Pons (tissue), 1 donor: ENCODE data around the gene ZBTB4.

Experiments used
- DNase-seq: peaks from one replicate; pipeline ENCODE4 v3.0.0-alpha.2; 2016; ENCODE audit warnings: low spot score

The ZBTB4 gene

DNA sequence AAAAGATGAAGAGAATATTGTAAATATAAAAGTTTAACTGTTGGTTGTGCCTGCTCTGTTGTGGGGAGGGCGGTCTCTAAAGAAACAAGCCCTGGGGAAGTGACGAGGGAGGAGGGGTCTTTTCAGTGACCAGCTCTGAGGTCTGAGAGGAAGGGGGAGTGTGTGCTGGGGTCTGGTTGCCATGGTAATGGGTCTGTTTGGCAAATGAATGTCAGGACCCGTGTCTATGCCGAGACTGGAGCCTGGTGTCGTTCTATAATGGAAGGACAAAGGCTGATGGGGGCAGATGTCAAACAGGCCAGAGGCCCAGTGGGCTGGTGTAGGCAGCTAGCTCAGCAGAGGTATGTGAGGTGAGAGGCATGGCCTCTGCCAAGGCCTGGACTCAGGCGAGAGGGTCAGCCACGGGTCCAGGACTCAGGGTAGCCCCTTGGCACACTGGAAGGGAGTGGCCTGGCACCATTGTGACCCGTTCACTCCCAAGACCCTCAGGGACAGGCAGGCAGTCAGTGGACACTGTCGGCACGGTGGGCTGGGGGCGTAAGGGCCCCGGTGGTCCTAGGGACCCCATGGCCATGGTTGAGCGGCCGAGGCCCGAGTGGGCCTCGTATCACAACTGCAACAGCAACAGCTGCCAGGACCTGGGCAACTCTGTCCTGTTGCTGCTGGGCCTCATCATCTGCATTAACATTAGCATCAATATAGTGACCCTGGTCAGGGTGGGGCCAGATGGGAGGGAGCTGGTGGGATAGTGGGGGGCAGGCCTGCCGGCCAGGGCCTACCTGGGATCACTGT lies 59.4 kb downstream of the ZBTB4 start, which contains the start of gene SPEM1:
Gene SPEM1 (plus strand): TSS at position 506 of the 792 bp plus-strand sequence. CDS start 61 bp downstream, at position 567.
- no peak for DNase-seq

DNA sequence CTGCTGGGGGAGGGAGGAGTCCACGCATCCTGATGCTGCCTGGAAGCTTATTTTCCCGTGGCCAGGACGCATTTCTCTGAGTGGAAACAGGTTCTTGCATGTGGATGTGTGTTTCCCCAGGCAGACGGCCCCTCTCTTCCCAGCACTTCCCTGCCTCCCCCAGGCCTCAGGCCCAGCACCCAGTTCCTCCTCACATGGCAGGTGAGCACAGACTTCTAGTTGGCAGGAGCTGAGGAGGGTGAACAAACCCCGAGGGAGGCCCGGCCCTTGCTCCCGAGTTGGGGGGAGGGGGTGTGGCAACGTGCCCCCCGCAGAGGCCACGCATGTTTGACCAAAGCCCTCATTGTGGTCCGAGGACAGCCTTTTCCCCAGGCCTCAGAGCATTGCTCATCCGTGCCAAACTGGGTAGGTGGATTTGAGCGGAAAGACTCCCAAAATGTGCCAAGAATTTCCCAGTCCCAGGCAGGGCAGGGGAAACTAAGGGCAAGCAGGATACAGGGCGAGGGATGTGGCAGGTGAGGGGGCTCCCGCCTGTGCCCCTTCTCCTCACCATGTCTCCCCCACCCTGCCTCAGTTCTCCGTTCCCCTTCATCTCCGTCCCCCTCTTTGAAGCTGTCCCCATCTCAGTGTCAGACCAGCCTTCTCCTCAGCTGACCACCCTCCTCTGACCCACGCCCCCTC lies 60.8 kb downstream of the ZBTB4 start:
- no peak for DNase-seq

DNA sequence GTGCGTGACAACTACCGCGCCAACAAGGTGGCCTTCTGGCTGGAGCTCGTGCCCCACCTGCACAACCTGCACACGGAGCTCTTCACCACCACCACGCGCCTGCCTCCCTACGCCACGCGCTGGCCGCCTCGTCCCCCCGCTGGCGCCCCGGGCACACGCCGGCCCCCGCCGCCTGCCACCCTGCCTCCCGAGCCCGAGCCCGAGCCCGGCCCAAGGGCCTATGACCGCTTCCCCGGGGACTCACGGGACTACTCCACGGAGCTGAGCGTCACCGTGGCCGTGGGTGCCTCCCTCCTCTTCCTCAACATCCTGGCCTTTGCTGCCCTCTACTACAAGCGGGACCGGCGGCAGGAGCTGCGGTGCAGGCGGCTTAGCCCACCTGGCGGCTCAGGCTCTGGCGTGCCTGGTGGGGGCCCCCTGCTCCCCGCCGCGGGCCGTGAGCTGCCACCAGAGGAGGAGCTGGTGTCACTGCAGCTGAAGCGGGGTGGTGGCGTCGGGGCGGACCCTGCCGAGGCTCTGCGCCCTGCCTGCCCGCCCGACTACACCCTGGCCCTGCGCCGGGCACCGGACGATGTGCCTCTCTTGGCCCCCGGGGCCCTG lies 62.3 kb downstream of the ZBTB4 start:
- no peak for DNase-seq

DNA sequence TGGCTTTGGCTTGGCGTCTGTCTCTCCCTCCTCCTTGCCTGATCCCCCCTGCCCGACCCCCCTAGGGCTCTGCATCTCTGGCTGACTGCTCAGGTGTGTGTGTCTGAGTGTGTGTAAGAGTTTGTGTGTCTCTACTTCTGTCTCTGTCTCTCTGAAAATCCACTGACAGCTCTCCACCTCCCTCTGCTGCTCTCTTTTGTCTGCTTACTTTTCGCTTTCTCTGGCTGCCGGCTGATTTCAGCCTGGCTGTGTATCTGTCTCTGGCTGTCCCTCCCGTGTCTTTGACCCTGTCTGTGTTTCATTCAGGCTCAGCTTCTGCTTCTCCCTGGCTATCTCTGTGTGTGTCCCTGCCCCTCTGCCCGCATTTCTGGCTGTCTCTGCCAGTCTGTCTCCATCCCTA lies 63.1 kb downstream of the ZBTB4 start:
- no peak for DNase-seq

DNA sequence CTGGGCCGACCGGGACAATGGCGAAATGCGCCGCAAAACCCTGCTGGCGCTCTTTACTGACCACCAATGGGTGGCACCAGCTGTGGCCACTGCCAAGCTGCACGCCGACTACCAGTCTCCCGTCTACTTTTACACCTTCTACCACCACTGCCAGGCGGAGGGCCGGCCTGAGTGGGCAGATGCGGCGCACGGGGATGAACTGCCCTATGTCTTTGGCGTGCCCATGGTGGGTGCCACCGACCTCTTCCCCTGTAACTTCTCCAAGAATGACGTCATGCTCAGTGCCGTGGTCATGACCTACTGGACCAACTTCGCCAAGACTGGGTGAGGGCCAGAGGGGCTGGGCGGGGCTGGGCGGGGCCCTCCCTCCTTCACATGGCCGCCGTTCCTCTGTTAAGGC lies 63.6 kb downstream of the ZBTB4 start:
- no peak for DNase-seq

DNA sequence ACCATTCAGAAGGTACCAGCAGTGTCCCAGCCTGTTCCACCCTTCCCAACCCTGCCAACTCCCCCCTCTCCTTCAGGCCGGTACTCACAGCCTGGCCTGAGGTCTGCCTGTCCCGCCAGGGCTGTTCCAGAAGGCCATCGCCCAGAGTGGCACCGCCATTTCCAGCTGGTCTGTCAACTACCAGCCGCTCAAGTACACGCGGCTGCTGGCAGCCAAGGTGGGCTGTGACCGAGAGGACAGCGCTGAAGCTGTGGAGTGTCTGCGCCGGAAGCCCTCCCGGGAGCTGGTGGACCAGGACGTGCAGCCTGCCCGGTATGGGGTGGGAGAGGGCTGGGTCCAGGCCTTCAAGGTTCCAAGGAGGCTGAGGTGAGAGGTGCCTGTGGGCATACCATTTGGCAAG lies 64.6 kb downstream of the ZBTB4 start:
- no peak for DNase-seq

DNA sequence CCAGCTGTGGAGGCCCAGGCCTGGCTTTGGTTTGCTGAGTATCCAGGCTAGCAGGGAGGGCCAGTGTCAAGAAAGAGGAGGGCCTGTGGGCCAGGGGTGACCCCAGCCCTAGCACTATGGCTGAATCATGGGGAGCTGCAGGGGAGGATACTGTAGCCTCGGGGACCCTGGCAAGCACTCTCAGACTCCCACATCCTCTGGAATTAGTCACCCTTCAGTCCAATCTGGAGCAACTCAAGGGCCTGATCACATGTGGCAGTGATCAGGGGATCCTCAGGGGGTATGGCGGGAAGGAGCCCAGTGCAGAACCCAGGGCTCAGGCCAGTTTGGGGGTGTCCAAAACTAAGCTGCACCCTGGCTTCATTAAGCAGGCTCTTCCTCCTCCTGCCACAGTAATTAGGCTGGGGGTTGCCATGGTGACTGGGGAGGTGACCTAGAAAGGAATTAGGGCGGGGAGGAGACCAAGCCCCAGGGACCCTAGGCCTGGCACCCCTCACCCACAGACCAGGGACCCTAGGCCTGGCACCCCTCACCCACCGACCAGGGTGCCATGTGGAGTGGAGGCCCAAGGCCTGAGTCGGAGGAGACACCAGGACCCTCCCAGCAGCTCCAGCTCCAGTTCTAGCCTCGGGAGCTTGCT lies 66.0 kb downstream of the ZBTB4 start:
- no peak for DNase-seq

DNA sequence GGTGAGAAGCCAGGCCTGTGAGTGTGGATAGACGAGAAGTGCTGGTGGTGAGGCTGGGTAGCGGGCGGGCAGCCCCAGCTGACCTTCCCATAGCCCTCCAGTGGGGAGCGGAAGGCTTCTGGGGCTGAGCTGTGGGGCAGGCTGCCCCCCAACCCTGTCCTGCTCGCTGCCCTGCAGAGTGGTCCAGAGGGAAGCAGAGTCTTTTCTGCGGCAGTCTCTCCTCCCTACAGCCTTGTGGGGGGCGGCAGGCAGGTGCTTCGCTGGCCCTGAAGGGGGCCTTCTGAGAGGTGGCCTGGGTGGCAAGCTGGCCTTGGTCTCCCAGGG lies 68.0 kb downstream of the ZBTB4 start:
- no peak for DNase-seq

DNA sequence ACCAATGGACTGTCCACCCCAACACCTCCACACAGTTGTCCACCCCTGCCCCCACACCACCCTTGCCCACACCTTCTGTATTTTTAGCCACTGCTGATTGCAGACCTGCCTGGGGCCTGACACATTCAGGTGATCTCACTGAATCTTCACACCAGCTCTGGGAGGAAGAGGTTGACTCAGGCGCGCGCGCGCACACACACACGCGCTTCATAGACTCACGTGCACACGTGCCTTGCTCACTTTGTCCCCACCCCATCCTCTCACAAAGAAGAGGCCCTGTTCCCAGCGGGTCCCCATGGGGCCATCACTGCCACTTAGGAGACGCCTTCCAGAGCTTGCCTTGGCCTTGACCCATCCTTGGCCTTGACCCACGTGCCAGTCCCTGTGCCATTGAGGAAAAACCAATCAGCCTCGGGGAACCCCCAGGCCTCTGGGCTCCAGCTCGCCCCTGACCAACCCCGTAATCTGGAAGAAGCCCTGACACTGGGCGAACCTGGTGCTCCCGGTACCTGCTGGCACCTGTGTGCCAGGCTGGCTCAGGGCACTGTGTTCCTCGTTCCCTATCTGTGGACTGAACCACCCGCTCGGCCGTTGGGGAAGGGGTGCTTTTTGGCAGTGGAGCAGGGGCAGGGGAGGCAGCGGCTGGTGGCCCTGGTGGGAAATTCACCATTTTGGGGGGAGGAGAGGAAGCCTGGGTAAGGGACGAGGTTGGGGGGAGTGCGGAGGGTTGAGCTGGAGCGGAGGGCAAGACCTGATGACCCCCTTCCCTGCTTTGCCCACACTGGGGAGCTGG lies 68.6 kb downstream of the ZBTB4 start:
- no peak for DNase-seq

DNA sequence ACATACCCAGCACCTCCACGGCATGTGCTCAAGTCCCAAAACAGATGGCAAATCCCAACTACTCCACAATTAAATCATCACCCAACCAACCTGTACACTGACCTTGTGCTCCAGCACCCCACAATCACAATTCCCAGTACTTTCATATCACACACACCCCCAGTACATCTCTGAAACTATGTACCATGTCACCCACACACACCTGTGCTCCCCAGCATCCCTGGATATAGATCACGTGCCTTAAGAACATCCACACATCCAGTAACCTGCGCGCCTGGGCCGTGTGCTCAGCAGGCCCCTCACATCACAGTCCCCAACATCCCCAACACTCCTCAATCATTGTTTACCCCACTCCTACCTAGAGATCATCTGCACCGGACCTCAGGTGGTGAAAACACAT lies 69.7 kb downstream of the ZBTB4 start:
- no peak for DNase-seq
